Stimulated activated CD4-positive, alpha-beta T cell treated with anti-CD3 and anti-CD28 coated beads, Interleukin-4, amount 100 ng/mL, for 48 hours (primary cell): ENCODE measurements around the gene SPRED3.
"Not testable (repeated sequence)": the region's sequence is repeated elsewhere in the genome, so short reads cannot be mapped to it uniquely, and the experiment has no call there.

Source experiments
- DNase-seq, 2 donors: peaks; one replicate each; pipeline ENCODE4 v3.0.0-alpha.2; 2020; ENCODE audit warnings: low read depth in 2 of 2

The SPRED3 gene

GRCh38 chr19:38391911-38392464 is 3.5 kb downstream of the SPRED3 start:
- no peak for DNase-seq

- DNase-seq: no peak
Measured at GRCh38 chr19:38392707-38393308, 4.3 kb downstream of the SPRED3 start.

- peak; percentile 72 to 78 for DNase-seq
Measured at GRCh38 chr19:38394488-38394887, 6.0 kb downstream of the SPRED3 start.

GRCh38 chr19:38395381-38396114 is 7.1 kb downstream of the SPRED3 start:
- peak in 1 of 2 donors; percentile 41 for DNase-seq

GRCh38 chr19:38399081-38399480 is 10.6 kb downstream of the SPRED3 start:
- no peak for DNase-seq

- DNase-seq: no peak
Measured at GRCh38 chr19:38399537-38399936, 11.0 kb downstream of the SPRED3 start.

GRCh38 chr19:38400361-38400760 is 11.9 kb downstream of the SPRED3 start:
- no peak for DNase-seq

GRCh38 chr19:38401148-38401547 is 12.7 kb downstream of the SPRED3 start:
- no peak for DNase-seq

GRCh38 chr19:38402623-38402966 is 14.1 kb downstream of the SPRED3 start:
- no peak for DNase-seq

- DNase-seq: peak; percentile 95 to 96
Measured at GRCh38 chr19:38402967-38403674, 14.6 kb downstream of the SPRED3 start, which contains the start of gene FAM98C. TSS of gene FAM98C (plus strand) at chr19:38403093. CDS start at chr19:38403154, 61 bp downstream.

- no peak for DNase-seq
Measured at GRCh38 chr19:38404858-38405257, 16.4 kb downstream of the SPRED3 start.

GRCh38 chr19:38405276-38405675 is 16.8 kb downstream of the SPRED3 start:
- no peak for DNase-seq

- no peak for DNase-seq
Measured at GRCh38 chr19:38409631-38410133, 21.2 kb downstream of the SPRED3 start.

- not testable (repeated sequence) for DNase-seq
Measured at GRCh38 chr19:38410407-38410806, 21.9 kb downstream of the SPRED3 start.

- DNase-seq: no peak
Measured at GRCh38 chr19:38411041-38411712, 22.7 kb downstream of the SPRED3 start.

GRCh38 chr19:38411898-38412297 is 23.4 kb downstream of the SPRED3 start:
- not testable (repeated sequence) for DNase-seq

GRCh38 chr19:38412491-38412890 is 24.0 kb downstream of the SPRED3 start:
- no peak for DNase-seq

GRCh38 chr19:38412961-38413360 is 24.5 kb downstream of the SPRED3 start:
- DNase-seq: no peak

- no peak for DNase-seq
Measured at GRCh38 chr19:38413416-38413815, 24.9 kb downstream of the SPRED3 start.

GRCh38 chr19:38417146-38417543 is 28.6 kb downstream of the SPRED3 start:
- no peak for DNase-seq
